Activated CD4-positive, CD25-positive, alpha-beta regulatory T cell treated with anti-CD3 and anti-CD28 coated beads, Interleukin-2, amount 50 U/mL, for 24 hours (primary cell): ENCODE data around the gene MCC.

Experiments
- ATAC-seq, 2 donors: fragments of 150-1000 bp; cut with Tn5 transposase; one replicate each; pipeline ENCODE4 v1.10.0; 2021; ENCODE audit warnings: mild to moderate bottlenecking in 1 of 2, moderate library complexity in 1 of 2

MCC gene

GRCh38 chr5:113359419-113359818, 128.8 kb downstream of the MCC start:
- ATAC-seq: no peak

GRCh38 chr5:113358696-113359095, 129.6 kb downstream of the MCC start:
- ATAC-seq: no peak

GRCh38 chr5:113357696-113358476, 130.4 kb downstream of the MCC start:
- ATAC-seq: no peak

- ATAC-seq: no peak
Observed at GRCh38 chr5:113356487-113356886, 131.8 kb downstream of the MCC start.

DNA sequence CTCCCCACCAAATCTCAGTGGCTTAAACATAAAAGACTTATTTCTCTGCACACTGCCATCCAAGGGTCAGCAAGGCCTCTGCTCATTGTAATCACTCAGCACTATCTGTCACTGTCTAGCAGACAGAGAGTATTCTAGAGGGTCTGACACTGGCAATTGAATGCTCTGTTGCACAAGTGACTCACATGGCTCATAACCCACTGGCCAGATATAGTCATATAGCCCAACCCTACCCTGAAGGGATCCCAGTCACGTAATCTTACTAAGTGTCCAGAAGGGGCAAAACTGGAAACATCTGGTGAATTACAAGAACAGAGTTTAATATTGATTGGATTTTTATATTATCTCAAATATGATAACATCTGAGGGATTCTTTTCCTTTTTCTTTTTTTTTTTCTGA, 134.2 kb downstream of the MCC start:
- ATAC-seq: no peak

DNA sequence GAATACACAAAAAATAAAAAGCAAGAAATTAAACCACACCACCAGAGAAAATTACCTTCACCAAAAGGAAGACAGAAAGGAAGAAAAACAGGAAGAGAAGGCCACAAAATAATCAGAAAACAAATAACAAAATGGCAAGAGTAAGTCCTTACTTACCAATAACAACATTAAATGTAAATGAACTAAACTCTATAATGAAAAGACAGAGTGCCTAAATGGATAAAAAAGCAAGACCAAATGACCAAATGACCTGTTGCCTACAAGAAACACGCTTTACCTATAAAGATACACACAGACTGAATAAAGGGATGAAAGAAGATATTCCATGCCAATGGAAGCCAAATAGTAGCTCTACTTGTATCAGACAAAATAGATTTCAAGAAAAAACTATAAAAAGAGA, 140.7 kb downstream of the MCC start:
- no peak for ATAC-seq

GRCh38 chr5:113344973-113345940, 143.0 kb downstream of the MCC start:
- no peak for ATAC-seq

DNA sequence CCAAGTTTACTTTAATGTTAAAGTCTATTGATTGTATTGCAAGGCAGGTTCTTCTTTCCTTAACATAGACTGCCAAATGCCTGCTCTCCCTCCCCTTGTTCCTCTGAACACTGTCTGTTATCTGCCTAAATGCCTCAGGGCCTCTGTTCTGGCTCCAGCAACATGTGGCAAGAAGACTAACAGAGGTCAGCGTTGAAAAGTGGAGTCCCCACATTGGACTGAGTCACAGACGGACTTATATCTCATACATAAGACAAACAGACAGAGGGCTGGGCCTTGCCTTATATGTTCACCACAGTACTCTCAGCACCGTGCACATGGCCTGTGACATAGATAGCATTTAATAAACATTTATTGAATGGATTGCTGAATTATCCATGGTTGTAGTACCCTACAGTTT, 144.9 kb downstream of the MCC start:
- ATAC-seq: no peak

GRCh38 chr5:113340537-113340936, 147.7 kb downstream of the MCC start:
- no peak for ATAC-seq

- no peak for ATAC-seq
Observed at GRCh38 chr5:113338628-113339027, 149.6 kb downstream of the MCC start.

GRCh38 chr5:113337515-113338415, 150.5 kb downstream of the MCC start:
- ATAC-seq: no peak

GRCh38 chr5:113336975-113337374, 151.3 kb downstream of the MCC start:
- no peak for ATAC-seq

DNA sequence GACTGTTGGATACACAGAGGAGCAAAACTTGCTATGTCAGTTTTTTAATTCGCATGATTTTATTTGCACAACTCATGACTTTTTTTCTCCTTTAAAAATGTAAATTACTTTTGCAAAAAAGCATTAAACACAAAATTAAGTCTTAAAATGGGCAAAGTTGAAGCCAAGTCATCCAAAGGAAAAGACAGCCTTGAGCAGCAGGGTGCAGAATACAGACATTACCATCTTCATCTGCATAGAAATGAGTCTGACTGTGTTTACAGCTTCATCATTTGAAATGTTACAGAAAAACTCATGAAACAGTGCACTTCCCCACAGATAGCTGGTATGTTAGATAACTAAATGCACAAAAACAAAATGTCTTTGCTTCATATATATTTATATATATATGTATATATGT, 154.8 kb downstream of the MCC start:
- no peak for ATAC-seq

- no peak for ATAC-seq
Observed at GRCh38 chr5:113331209-113331551, 157.1 kb downstream of the MCC start.

- ATAC-seq: peak in 1 of 2 donors; percentile 36
Observed at GRCh38 chr5:113330533-113331208, 157.6 kb downstream of the MCC start.

DNA sequence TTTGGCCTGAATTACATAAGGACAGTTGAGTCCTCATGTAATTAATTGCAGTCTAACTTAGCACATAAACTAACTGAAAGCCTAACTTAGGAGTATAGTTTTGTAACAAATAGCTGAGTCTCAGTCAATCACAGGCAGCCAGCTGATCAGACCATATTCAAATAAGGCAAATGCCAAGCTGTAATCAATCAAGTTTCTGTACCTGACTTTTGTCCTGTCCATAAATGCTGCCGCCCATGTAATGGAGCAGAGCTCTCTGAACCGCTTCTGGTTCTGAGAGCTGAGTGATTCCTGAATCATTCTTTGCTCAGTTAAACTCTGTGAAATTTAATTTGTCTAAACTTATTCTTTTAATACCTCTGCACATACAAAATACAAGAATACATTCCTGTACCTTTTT, 158.3 kb downstream of the MCC start:
- no peak for ATAC-seq

GRCh38 chr5:113325054-113325453, 163.2 kb downstream of the MCC start:
- no peak for ATAC-seq

DNA sequence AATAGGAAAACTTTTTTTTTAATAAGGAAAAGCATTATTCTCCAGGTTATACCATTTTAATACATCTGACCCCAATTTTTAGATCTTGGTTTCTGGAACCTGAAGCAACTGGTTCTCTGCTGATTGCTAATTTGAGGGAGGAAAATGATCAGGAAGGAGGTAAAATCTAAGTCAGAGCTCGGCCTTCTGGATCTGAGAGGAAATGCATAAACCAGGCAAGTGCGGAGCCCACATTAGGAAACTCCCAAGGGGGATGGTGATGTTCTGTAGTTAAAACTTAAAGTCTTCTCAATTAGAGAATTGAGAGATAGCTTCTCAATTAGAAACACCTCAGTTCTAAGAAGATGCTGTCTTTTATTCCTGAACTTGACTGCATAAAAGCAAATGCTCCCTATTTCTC, 167.0 kb downstream of the MCC start:
- no peak for ATAC-seq

- no peak for ATAC-seq
Observed at GRCh38 chr5:113320273-113320780, 167.9 kb downstream of the MCC start.

DNA sequence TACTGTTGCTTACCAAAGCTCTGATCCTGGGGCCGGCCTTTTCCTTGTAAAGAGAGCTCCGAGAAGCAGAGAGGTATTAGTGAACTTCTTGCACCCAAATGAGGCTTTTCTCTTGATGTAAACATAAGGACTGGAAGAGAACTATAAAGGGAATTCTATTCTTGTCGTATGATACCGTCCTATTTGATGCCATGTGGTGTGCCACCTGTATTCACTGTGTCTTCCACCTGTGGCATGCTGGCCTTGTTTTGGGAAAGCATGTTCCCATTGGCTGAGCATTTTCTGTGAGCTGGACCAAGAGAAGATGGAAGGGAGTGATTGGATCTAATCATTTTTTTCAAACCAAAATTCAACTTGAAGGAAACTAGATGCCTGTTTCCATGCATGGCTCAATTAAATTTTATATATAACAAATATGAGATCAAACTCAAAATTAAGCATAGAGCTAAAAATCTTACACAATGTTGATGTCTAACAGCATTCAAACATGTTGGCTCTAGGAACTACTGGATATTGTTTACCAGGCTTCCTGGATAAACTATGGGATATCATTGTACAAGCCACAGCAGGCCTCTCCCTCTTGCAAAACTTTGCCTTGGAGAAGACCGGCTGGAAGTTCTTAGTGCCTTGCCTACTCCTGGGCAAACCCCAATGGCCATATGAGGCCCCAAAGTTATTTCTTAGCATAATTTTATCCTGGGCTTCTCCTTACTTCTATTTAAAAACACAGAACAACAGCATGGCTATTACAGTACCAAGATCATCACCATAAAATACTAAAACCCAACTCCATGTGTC, 168.8 kb downstream of the MCC start:
- ATAC-seq: no peak

DNA sequence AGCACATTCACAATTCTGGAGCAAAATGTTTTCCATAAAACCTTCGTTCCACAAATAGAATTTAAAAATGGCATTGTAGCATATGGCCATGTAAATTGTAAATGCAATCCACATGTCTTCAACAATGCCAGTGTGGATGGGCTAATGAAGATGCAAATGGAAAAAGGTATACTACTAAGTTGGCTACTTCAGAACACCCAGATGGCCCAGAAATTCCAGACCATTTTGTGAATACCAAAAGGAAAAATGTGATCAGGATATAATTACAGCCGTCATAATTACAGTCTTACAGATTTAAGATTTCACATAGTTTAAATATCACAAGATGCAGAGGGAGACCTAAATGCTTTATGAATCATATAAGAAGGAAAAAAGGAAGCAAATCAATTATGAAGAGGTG, 170.6 kb downstream of the MCC start:
- no peak for ATAC-seq
